ENCODE data around the gene HYAL2.

The HYAL2 gene

DNA sequence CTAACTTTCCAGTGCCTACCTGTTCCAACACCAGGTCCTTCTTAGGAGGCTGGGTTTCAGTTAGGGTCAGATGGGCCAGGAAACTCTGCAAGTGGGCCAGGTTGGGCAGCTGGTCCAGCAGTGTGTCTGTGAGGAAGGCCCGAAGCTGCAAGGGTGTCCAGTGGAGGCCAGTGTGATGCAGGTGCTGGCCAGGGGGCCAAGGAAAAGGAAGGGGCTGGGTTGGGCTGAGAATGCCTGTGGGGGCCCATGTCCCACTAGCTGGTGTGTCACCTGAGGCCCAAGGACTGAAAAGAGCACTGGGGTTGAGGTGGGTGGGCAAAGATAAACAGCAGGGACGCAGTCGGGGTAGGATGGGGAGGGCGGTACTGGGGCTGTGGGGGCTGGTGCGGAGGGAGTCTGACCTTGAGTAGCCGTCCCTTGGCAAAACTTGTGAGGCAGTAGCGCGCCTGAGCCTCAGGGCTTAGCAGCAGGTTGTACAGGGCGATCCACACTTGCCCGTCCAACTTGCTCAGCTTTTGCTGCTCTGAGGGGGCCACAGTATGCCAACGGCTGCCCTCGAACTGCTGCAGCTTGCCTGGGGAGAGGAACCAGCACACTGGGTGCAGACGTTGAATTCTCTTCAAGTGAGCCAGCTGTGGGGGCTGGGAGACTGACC is 19.6 kb upstream of the HYAL2 start:
- no peaks in the 10 kb centered on the region for H3K27me3 Mint-ChIP-seq
- H3K4me1 Mint-ChIP-seq = peaks cover 26 to 74% of the 10 kb centered on the region in 2 donors

DNA sequence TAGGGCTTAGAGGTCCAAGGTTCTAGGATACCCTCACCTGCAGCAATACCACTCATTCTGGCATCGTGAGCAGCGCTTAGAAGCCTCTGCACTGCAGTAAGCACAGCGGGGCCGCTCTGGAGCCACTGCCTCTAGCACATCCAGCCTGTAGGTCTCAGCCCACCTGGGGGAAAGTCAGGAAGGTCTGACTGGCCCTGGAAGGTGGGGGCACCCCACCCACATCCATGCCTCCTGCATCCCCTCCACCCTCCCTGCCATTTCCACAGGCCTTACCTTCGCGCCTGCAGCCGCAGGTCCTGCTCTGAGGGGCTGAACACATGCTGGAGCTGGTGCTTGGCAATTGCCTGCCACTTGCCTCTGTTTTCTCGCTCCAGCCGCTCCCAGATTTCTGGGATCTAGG is 19.0 kb upstream of the HYAL2 start:
- Mint-ChIP-seq H3K27ac (peak overlapping the region; percentile 98), H3K4me1 (peaks cover 27 to 74% of the 10 kb centered on the region in 2 donors), H3K27me3 (no peaks in the 10 kb centered on the region), H3K4me3 (peak overlapping the region; percentile 90 to 94), H3K9me3 (no peaks in the 10 kb centered on the region), H3K36me3 (peaks cover 12 to 28% of the 10 kb centered on the region in 2 donors)
- ATAC-seq (replicated peaks) = no peak
- no peak for DNase-seq

More for the DNA sequence above, 19.6 kb upstream of the HYAL2 start:
- Mint-ChIP-seq H3K4me3 (peak overlapping the region in 1 of 2 donors; percentile 90), H3K27ac (no peak overlapping the region), H3K9me3 (no peaks in the 10 kb centered on the region), H3K36me3 (peaks cover 10 to 24% of the 10 kb centered on the region in 2 donors)
- ATAC-seq (replicated peaks) = no peak
- DNase-seq = no peak

DNA sequence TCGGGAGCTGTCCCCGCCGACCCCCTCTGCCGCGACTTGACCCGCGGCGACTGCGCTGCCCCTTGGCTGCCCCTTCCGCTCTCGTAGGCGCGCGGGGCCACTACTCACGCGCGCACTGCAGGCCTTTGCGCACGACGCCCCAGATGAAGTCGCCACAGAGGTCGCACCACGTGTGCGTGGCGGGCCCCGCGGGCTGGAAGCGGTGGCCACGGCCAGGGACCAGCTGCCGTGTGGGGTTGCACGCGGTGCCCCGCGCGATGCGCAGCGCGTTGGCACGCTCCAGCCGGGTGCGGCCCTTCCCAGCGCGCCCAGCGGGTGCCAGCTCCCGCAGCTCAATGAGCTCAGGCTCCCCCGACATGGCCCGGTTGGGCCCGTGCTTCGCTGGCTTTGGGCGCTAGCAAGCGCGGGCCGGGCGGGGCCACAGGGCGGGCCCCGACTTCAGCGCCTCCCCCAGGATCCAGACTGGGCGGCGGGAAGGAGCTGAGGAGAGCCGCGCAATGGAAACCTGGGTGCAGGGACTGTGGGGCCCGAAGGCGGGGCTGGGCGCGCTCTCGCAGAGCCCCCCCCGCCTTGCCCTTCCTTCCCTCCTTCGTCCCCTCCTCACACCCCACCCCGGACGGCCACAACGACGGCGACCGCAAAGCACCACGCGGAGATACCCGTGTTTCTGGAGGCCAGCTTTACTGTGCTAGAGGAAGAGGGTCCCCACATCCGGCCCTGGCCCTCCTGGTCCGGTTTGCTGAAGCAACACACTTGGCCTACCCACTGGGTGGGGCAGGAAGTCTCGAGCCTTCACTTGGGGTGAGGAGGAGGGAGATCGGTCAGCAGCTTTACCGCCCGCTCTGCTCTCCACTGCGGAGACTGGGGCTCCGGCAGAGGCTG is 18.1 kb upstream of the HYAL2 start, which contains the start of gene RASSF1:
RASSF1 (minus strand) TSS at position 389 of the 882 bp plus-strand sequence; CDS start at position 358, 31 bp downstream.
- peak; percentile 35 for ATAC-seq (replicated peaks)
- Mint-ChIP-seq H3K36me3 (peaks cover 16 to 36% of the 10 kb centered on the region in 2 donors), H3K4me3 (peak within 1 kb of the TSS; percentile 90 to 94), H3K27ac (peak within 1 kb of the TSS; percentile 98), H3K4me1 (peaks cover 28 to 74% of the 10 kb centered on the region in 2 donors), H3K27me3 (no peaks in the 10 kb centered on the region), H3K9me3 (no peaks in the 10 kb centered on the region)
- peak; percentile 66 for DNase-seq

DNA sequence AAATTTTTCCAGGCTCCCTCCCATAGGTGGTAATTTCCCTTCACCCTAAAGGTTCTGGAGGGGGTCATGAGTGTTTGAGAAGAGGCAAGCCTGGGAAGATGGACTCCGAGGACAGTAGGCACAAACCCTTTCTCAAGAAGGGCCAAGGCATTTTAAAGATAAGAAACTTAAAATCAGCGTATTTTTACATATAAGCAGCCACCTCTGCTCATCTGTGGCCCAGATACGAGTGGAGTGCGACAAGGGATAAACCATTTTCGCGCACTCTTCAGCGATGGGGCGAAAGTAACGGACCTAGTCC is 17.6 kb upstream of the HYAL2 start:
- Mint-ChIP-seq H3K27me3 (no peaks in the 10 kb centered on the region), H3K9me3 (no peaks in the 10 kb centered on the region), H3K36me3 (peaks cover 16 to 42% of the 10 kb centered on the region in 2 donors), H3K27ac (peak overlapping the region; percentile 98), H3K4me3 (peak overlapping the region; percentile 90 to 94), H3K4me1 (peaks cover 30 to 74% of the 10 kb centered on the region in 2 donors)
- ATAC-seq (replicated peaks) (peak in 1 of 2 donors; percentile 0), DNase-seq (no peak)

DNA sequence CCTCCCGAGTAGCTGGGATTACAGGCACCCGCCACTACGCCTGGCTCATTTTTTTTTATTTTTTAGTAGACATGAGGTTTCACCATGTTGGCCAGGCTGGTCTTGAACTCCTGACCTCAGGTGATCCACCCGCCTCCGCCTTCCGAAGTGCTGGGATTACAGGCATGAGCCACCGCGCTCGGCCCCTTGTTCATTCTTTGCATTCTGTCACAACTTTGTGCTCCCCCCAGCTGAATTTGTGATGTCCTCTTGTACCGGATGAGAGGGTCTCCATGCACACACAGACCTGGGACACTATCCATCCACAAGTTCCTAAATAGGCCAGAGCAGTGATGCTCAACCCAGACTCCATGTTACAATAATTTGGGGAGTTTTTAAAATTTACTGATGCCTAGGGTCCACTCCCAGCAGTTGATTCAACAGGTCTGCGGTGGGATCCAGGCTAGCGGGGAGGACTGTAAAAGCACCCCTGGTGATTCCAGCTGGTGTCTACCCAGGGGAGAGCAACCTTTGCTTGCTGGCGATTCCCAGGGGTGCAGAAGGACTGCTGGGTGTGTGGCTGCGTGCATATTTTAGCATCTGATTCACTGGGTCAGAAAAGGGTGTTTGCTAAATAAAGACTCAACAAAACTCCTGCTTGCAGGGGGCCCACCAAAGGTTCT is 17.1 kb upstream of the HYAL2 start:
- Mint-ChIP-seq H3K36me3 (peaks cover 16 to 42% of the 10 kb centered on the region in 2 donors), H3K4me1 (peaks cover 32 to 74% of the 10 kb centered on the region in 2 donors), H3K9me3 (no peaks in the 10 kb centered on the region), H3K27me3 (no peaks in the 10 kb centered on the region), H3K4me3 (peak overlapping the region; percentile 90 to 94), H3K27ac (peak overlapping the region; percentile 98)
- ATAC-seq (replicated peaks) (no peak), DNase-seq (no peak)

DNA sequence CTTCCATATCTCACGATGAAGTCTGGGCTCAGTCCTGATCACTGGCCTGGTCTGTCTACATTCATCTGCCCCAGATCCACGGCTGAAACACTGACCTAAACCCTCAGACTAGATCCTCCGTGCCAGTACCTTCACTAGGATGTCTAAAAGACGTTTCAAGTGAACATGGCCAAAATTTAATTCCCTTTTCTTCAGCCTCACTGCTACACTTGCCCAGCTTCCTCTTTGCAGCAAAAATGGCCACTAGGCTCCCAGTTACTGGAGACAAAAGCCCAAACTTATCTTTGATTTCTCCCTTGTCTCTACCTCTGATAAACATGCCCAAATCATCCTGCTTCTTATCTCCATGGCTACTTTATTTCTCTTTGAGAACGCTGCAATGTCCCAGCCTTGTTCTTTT is 16.4 kb upstream of the HYAL2 start:
- Mint-ChIP-seq H3K27me3 (no peaks in the 10 kb centered on the region), H3K27ac (peak overlapping the region; percentile 98), H3K4me1 (peaks cover 37 to 79% of the 10 kb centered on the region in 2 donors), H3K36me3 (peaks cover 21 to 47% of the 10 kb centered on the region in 2 donors), H3K4me3 (peak overlapping the region; percentile 90 to 94), H3K9me3 (no peaks in the 10 kb centered on the region)
- no peak for DNase-seq
- no peak for ATAC-seq (replicated peaks)

DNA sequence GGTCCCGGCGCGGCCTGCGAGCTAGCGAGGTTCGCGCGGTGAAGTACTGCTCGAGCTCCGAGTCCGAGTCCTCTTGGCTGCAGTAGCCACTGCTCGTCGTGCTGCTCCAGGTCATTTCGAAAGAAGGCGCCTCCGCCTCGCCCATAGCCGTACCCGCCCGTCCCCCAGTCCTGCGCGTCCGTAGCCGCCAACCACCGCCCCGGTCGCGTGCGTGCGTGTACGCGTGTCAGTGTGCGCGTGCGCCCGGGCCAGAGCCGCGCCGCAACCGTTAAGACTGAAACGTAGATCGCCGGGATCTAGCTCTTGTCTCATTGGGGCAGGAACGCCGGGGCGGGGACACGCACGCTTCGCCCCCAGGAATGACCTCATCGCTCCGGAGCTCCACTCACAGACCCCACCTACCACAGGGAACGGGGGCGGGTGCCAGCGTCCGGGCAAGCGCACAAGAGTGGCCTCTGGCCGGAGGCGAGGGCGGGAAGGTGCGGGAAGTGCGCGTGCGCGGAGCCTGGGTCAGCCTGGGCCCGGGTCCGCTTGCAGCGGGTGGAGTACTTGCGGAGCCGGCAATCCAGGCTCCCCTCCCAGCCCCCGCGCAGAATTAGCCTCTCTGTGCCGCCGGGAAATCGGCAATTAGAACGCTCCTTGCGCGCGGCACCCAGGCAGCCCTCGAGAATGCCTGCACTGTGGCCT is 14.8 kb upstream of the HYAL2 start:
- Mint-ChIP-seq H3K4me3 (peak overlapping the region; percentile 90 to 94), H3K4me1 (peaks cover 34 to 77% of the 10 kb centered on the region in 2 donors), H3K27ac (peak overlapping the region; percentile 98), H3K27me3 (no peaks in the 10 kb centered on the region), H3K9me3 (no peaks in the 10 kb centered on the region), H3K36me3 (peaks cover 26 to 50% of the 10 kb centered on the region in 2 donors)
- DNase-seq = peak; percentile 99
- peak; percentile 79 to 82 for ATAC-seq (replicated peaks)

DNA sequence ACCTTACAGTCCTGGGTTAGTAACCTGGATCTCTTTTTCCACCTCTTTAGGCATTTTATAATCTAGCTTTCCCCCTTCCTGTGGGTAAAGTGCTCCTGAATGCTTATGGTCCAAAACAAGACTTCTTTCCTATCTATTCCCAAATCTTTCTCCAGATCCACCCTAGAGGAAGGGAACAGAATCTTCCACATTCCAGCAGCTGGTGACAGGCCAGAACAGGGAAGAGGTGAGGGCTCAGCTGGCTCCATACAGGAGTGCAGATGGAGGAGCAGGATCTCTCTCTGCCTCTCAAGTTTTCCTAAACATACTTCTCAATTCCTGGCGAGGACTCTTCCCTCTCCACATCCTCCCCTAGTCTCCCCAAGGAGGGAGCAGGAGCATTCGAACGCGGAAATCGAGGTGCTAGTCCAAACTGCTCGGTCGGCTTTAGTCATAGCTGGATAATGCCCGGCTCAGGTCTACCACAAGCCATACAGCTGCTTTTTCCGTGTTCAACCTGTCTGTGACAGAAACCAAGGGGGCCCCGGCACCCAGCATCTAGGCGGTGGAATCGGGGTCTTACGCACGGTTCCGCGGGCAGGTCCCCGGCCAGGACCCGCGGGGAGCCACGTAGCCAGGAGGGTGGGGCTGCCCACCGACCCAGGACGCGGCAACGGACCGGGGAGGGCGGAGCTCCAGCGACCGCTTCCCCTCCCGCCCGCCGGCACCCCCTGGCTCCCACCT is 14.1 kb upstream of the HYAL2 start:
- Mint-ChIP-seq H3K9me3 (no peaks in the 10 kb centered on the region), H3K27ac (peak overlapping the region; percentile 98), H3K4me3 (peak overlapping the region; percentile 90 to 94), H3K27me3 (no peaks in the 10 kb centered on the region), H3K36me3 (peaks cover 26 to 50% of the 10 kb centered on the region in 2 donors), H3K4me1 (peaks cover 34 to 70% of the 10 kb centered on the region in 2 donors)
- DNase-seq = no peak
- peak; percentile 33 to 35 for ATAC-seq (replicated peaks)

DNA sequence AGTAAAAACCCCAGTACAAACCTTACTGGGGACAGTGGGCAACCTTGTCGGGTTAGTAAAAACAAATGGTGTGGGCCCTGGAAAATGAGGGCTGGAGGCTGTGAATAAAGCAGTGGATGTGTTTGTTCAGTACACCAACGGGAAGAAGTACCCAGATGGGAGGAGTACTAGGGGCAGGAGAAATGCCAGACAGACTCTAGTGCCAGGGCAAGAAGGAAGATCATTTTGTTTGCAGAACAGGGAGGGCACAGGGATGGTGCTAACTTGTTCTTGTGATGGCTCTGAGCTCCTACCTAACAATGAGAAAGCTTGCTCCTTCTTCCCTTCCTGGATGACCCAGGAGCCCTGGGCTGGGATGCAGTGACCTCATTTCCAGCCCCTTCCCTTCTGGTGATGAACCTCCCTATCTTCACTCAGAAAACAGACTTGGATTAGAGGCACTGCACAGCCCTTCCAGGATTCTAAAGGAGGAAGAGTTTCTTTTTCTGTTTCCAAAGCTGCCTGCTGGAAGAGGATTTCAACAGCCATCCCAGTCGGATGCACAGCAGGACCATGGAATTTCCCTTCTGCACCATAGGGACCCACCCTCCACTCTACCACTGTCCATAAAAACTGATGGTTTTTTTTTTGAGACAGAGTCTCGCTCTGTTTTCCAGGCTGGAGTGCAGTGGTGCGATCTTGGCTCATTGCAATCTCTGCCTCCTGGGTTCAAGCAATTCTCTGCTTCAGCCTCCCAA is 12.0 kb upstream of the HYAL2 start:
- Mint-ChIP-seq H3K4me1 (peaks cover 34 to 61% of the 10 kb centered on the region in 2 donors), H3K36me3 (peaks cover 43 to 57% of the 10 kb centered on the region in 2 donors)

DNA sequence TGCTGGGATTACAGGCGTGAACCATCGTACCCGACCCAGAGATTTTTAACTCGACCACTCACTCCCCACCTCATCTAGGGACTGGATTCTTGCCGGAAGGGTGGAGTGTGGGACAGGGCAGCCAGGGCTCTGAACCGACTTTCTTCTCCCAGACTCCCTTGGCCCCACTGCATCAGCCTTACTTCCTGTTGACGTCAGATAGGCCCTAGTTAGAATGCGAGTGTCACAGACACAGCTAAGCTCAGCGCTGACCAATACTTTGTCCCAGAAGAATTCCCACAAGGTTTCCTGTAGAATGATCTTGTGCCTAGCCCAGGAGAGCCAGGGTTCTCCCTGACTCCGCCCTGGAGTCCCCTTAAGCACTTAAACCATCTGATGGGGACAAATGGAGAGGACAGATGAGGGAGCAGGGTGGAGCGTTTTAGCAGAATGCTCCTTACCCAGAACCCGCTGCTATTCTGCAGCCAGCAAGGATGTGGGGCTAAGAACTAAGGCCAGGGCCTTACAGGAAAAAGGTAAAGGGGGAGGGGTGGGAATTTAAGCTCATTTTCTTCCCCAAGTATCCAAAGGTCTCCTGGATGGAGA is 11.3 kb upstream of the HYAL2 start:
- no peaks in the 10 kb centered on the region for H3K27me3 Mint-ChIP-seq
- DNase-seq (no peak), ATAC-seq (replicated peaks) (no peak)
- peak overlapping the region in 1 of 2 donors; percentile 39 for H3K4me3 Mint-ChIP-seq
- peak overlapping the region; percentile 14 for H3K27ac Mint-ChIP-seq
- no peaks in the 10 kb centered on the region for H3K9me3 Mint-ChIP-seq
- H3K4me1 Mint-ChIP-seq = peaks cover 30 to 60% of the 10 kb centered on the region in 2 donors
- H3K36me3 Mint-ChIP-seq = peaks cover 45 to 52% of the 10 kb centered on the region in 2 donors

More for the DNA sequence above, 12.0 kb upstream of the HYAL2 start:
- Mint-ChIP-seq H3K27me3 (no peaks in the 10 kb centered on the region), H3K27ac (peak overlapping the region; percentile 14), H3K4me3 (no peak overlapping the region), H3K9me3 (no peaks in the 10 kb centered on the region)
- ATAC-seq (replicated peaks) (no peak), DNase-seq (no peak)

DNA sequence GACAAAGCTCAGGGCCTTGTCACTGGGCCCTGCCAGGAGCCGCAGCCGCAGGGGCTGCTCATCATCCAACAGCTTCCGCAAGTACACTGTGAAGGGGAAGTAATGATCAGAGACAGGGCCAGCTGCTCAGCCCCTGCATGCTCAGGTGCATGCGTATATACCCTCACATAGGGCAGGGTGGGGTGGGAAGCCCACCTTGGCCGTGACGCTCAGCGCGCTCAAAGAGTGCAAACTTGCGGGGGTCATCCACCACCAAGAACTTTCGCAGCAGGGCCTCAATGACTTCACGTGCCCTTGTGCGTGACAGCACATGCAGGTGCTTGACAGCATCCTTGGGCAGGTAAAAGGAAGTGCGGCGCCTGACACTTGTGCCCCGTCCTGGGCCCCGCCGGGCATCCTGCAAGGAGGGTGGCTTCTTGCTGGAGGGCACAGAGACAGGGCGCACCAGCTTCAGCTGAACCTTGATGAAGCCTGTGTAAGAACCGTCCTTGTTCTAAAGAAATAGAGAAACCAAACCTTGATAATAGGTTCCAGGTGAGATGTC is 8.9 kb upstream of the HYAL2 start:
- Mint-ChIP-seq H3K4me1 (peaks cover 29 to 69% of the 10 kb centered on the region in 2 donors), H3K36me3 (peaks cover 35 to 45% of the 10 kb centered on the region in 2 donors), H3K27me3 (no peaks in the 10 kb centered on the region), H3K4me3 (no peak overlapping the region), H3K27ac (no peak overlapping the region), H3K9me3 (no peaks in the 10 kb centered on the region)
- ATAC-seq (replicated peaks) (no peak), DNase-seq (no peak)

DNA sequence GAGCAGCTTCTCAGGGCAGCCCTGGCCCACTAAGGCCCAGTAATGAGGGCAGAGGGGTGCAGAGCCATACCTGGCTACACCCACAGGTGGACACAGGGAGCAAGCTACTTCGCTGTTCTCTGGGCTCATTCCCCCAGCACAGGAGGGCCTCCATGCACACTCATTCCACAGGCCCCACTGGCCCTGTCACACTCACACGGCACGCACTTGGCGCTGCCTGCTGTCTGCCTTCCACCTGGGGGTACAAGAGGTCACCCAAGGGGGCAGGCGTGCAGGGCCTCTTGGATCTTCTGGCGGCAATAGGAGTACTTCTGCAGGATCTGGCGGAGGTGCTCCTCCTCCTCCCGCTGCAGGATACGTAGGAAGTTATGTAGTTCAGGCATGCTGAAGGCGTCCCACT is 7.8 kb upstream of the HYAL2 start:
- H3K27me3 Mint-ChIP-seq = no peaks in the 10 kb centered on the region
- H3K4me3 Mint-ChIP-seq = no peak overlapping the region
- no peaks in the 10 kb centered on the region for H3K9me3 Mint-ChIP-seq
- peaks cover 25 to 69% of the 10 kb centered on the region in 2 donors for H3K4me1 Mint-ChIP-seq
- ATAC-seq (replicated peaks) (no peak), DNase-seq (no peak)
- H3K27ac Mint-ChIP-seq = no peak overlapping the region
- peaks cover 36 to 39% of the 10 kb centered on the region in 2 donors for H3K36me3 Mint-ChIP-seq

Measured in stimulated activated naive B cell treated with anti-CD40 and anti-IgM and Interleukin-4, amounts not matched to agents 10 μg/mL and 1 μg/mL and 100 μg/mL, for 72 hours (primary cell).